ENCODE results near the gene VWA5A. TPM values are rescaled to one million over a fixed set of nuclear protein-coding genes. Genes with fewer than 3 reads are reported as not detected.

VWA5A gene
- total and polyA plus RNA-seq, 9 donors: 9.9 to 27.5 (median 16.7) TPM

GRCh38 chr11:124075492-124075840 is 39.8 kb upstream of the VWA5A start:
- Histone ChIP-seq H3K4me3 (no peak overlapping the region), H3K27ac (no peak overlapping the region), H3K36me3 (no peaks in the 10 kb centered on the region), H3K4me1 (ENCODE audit: insufficient read depth) (no peaks in the 10 kb centered on the region), H3K9me3 (no peaks in the 10 kb centered on the region), H3K27me3 (no peaks in the 10 kb centered on the region)
- DNase-seq: no peak
- 59 to 63% (median 61%) methylated on average over 4 to 6 of the region's 6 CpGs for WGBS, 3 donors
- TF ChIP-seq EP300 (IDR thresholded peaks at IDR 0.05) (no peak), POLR2A (IDR thresholded peaks at IDR 0.05) (no peak)
- TF ChIP-seq, protein P1, sequence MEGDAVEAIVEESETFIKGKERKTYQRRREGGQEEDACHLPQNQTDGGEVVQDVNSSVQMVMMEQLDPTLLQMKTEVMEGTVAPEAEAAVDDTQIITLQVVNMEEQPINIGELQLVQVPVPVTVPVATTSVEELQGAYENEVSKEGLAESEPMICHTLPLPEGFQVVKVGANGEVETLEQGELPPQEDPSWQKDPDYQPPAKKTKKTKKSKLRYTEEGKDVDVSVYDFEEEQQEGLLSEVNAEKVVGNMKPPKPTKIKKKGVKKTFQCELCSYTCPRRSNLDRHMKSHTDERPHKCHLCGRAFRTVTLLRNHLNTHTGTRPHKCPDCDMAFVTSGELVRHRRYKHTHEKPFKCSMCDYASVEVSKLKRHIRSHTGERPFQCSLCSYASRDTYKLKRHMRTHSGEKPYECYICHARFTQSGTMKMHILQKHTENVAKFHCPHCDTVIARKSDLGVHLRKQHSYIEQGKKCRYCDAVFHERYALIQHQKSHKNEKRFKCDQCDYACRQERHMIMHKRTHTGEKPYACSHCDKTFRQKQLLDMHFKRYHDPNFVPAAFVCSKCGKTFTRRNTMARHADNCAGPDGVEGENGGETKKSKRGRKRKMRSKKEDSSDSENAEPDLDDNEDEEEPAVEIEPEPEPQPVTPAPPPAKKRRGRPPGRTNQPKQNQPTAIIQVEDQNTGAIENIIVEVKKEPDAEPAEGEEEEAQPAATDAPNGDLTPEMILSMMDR (IDR thresholded peaks at IDR 0.05): no peak
- intact Hi-C loops (cut with DNase I): loop anchor here in 2 of 4 donors (10.0 kb wide), 2 partner anchors 499 to 509 kb away; no protein-coding TSS in a partner anchor

DNA sequence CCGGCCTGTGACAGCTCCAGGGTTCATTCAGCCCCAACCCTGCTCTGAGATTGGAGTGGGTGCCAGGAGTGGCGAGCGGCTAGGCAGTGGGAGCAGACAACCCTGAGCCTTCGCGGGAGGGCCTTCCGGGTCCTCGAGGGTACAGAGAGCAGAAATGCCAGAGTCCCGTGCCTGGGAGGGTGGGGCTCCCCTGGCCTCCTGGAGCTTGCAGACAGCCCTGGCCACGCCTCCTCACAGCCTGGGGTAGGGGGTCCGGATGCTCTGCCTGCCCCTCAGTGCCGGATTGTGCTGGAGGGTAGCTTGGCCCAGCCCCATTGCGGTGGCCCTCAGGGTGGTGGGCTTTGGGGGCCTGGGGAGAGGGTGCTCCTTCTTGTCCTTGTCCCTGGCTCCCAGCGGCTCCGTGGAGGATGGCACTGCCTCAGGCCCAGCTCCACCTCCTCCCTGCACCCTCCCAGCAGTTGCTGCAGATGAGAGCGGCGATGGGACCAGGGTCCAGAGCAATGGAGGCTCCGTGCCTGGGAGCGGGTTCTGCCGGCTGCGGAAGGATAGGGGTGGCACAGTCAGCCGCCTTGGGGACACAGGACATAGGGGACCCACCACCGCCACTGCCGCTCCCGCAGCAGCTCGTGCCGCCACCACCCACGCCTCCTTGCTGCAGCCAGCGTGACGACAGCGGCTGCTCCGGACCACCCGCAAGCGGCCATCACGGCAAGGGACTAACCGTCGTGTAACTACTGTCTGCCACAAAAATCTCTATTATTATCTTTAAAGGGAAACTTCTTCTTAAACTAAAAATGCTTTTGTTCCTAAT is 39.2 kb upstream of the VWA5A start:
- Histone ChIP-seq H3K4me1 (ENCODE audit: insufficient read depth) (no peaks in the 10 kb centered on the region), H3K9me3 (no peaks in the 10 kb centered on the region), H3K4me3 (no peak overlapping the region), H3K27ac (no peak overlapping the region), H3K36me3 (no peaks in the 10 kb centered on the region), H3K27me3 (no peaks in the 10 kb centered on the region)
- intact Hi-C loops (cut with DNase I): loop anchor here in 2 of 4 donors (10.0 kb wide), 2 partner anchors 499 to 509 kb away; no protein-coding TSS in a partner anchor
- WGBS, 3 donors: 3 to 15% (median 4%) methylated on average over 33 to 36 of the region's 36 CpGs
- TF ChIP-seq, protein P1 (IDR thresholded peaks at IDR 0.05): no peak
- TF ChIP-seq EP300 (IDR thresholded peaks at IDR 0.05) (no peak), POLR2A (IDR thresholded peaks at IDR 0.05) (no peak)
- DNase-seq: no peak

DNA sequence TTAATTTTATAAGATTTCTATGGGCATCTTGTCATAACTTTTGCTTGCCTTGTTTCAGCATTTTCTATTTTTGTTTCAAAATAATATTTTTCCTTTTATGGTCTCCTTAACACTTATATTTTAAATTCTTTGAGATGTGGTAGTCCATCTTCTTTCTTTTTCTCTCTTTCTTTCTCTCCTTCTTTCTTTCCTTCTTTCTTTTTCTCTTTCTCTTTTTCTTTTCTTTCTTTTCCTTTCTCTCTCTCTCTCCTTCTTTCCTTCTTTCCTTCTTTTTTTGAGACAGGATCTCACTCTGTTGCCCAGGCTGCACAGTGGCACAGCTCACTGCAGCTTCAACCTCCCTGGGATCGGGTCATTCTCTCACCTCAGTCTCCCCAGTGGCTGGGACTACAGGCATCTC is 38.0 kb upstream of the VWA5A start:
- intact Hi-C loops (cut with DNase I): loop anchor here in 2 of 4 donors (10.0 kb wide), 2 partner anchors 498 to 508 kb away; no protein-coding TSS in a partner anchor
- DNase-seq: no peak

GRCh38 chr11:124078591-124078990 is 36.7 kb upstream of the VWA5A start:
- TF ChIP-seq EP300 (IDR thresholded peaks at IDR 0.05) (no peak), POLR2A (IDR thresholded peaks at IDR 0.05) (no peak)
- TF ChIP-seq, protein P1 (IDR thresholded peaks at IDR 0.05): no peak
- Histone ChIP-seq H3K27me3 (no peaks in the 10 kb centered on the region), H3K36me3 (no peaks in the 10 kb centered on the region), H3K9me3 (no peaks in the 10 kb centered on the region), H3K4me3 (no peak overlapping the region), H3K27ac (no peak overlapping the region), H3K4me1 (ENCODE audit: insufficient read depth) (no peaks in the 10 kb centered on the region)
- no peak for DNase-seq
- WGBS, 3 donors: 88 to 93% (median 89%) methylated on average over 2 of the region's 2 CpGs
- intact Hi-C loops (cut with DNase I): loop anchor here in 2 of 4 donors (10.0 kb wide), 2 partner anchors 496 to 506 kb away; no protein-coding TSS in a partner anchor

More for the DNA sequence above, 38.0 kb upstream of the VWA5A start:
- 91 to 96% (median 95%) methylated on average over 1 of the region's 1 CpG for WGBS, 3 donors
- TF ChIP-seq EP300 (IDR thresholded peaks at IDR 0.05) (no peak), POLR2A (IDR thresholded peaks at IDR 0.05) (no peak)
- TF ChIP-seq, protein P1 (IDR thresholded peaks at IDR 0.05): no peak
- Histone ChIP-seq H3K27me3 (no peaks in the 10 kb centered on the region), H3K4me1 (ENCODE audit: insufficient read depth) (no peaks in the 10 kb centered on the region), H3K36me3 (no peaks in the 10 kb centered on the region), H3K27ac (no peak overlapping the region), H3K9me3 (no peaks in the 10 kb centered on the region), H3K4me3 (no peak overlapping the region)
